AG10803 (cell line): ENCODE results near the gene BICD1.

Experiments
- DNase-seq: peaks from one replicate; pipeline ENCODE4 v3.0.0; 2010; ENCODE audit warnings: low read depth
- H3K4me3 ChIP-seq: 2 replicates; pipeline ENCODE4 v1.5.1; 2011; ENCODE audit warnings: mild to moderate bottlenecking, low read length, control low read depth
- CTCF ChIP-seq: conservative IDR thresholded peaks from 2 replicates; pipeline ENCODE4 v1.5.1; 2011; ENCODE audit warnings: mild to moderate bottlenecking, low read length, control low read depth, inconsistent platforms

The BICD1 gene

GRCh38 chr12:32124637-32125036 is 18.0 kb downstream of the BICD1 start:
- DNase-seq: no peak
- TF ChIP-seq CTCF: no peak
- H3K4me3 ChIP-seq: no peak overlapping the region

GRCh38 chr12:32125455-32126084 is 18.9 kb downstream of the BICD1 start:
- no peak for TF ChIP-seq CTCF
- no peak overlapping the region for H3K4me3 ChIP-seq
- DNase-seq: peak; percentile 57

- DNase-seq: peak; percentile 82
- no peak overlapping the region for H3K4me3 ChIP-seq
- no peak for TF ChIP-seq CTCF
Measured at GRCh38 chr12:32126720-32127119, 20.1 kb downstream of the BICD1 start.

GRCh38 chr12:32131666-32132065 is 25.0 kb downstream of the BICD1 start:
- DNase-seq: no peak
- no peak for TF ChIP-seq CTCF

GRCh38 chr12:32134101-32134888 is 27.6 kb downstream of the BICD1 start:
- H3K4me3 ChIP-seq: no peak overlapping the region
- DNase-seq: peak; percentile 65
- TF ChIP-seq CTCF: no peak

More at GRCh38 chr12:32131666-32132065, 25.0 kb downstream of the BICD1 start:
- H3K4me3 ChIP-seq: no peak overlapping the region

- TF ChIP-seq CTCF: no peak
- H3K4me3 ChIP-seq: no peak overlapping the region
- DNase-seq: no peak
Measured at GRCh38 chr12:32135967-32136366, 29.3 kb downstream of the BICD1 start.

GRCh38 chr12:32136404-32136803 is 29.8 kb downstream of the BICD1 start:
- no peak for TF ChIP-seq CTCF
- DNase-seq: no peak
- no peak overlapping the region for H3K4me3 ChIP-seq
